ENCODE data around the gene BRCA2. TPM values are rescaled to one million over a fixed set of nuclear protein-coding genes. Genes with fewer than 3 reads are reported as not detected.
"Not testable (repeated sequence)": the region's sequence is repeated elsewhere in the genome, so short reads cannot be mapped to it uniquely, and the experiment has no call there.

BRCA2 gene
- polyA plus RNA-seq, 10 donors, result 1.5 to 7.5 (median 3.0) TPM

DNA sequence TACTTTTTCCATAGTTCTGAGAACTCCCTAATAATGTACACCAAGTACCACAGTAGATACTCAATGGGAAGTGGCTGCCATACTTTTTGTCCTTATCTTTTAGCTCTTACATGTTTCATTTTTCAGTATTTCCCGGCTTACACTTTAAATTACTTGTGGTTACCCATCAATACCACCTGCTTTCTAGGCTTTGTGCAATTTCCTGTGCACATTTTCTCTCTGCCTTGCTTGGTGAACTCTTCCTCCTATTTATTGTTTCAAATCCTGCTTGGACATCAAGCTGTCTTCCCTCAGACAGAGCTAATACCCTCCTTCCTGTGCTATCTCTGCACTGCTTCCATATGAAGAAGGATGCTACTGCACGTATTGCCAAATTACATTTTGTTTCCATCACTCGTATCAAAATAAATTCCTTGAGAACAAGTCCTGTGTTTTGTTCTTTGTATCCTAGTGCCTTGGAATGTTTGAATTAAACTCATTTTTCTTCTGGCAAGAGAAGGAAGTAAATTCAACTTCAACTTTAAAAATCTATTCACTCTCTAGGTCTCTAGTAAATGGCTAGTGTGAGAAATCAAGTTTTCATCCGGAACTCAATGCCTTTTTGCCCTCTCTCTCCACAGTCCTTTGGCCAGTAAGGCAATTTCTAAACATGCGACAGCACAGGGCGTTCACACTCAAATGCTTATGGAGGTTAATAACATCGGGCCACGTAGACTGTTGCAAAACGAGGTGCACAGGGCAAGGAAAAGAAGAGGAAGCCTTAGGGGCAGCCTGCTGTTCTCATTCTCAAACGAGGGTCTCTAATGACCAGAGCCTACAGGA is 5.8 kb upstream of the BRCA2 start:
- DNase-seq, result peak; percentile 11 to 54 (median 36)

DNA sequence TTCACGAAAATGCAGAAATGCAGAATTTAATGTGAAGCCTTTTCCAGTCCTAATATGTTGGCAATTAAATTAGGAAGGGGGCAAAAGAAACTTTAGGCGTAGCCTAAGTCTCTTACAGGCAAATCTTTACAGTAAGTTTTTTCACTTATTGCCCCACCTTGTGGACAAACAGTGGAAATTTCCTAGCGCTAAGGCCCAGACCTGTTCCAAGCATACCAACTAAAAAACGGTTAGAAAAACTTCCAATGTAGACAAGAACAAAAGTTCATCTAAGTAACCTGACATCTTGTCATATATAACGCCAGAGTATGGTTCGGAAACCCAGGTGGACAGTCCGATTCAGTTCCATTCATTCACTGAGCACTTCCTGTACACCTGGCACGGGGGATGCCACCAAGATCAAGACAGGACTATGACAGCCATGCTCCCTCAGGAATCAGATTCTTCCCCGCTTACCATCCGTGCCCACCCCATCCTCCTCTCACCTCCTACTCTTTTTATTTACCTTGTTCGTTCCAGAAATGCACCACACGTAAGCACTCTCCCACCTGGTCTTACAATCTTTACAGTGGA is 5.1 kb upstream of the BRCA2 start:
- DNase-seq, result peak; percentile 45 to 75 (median 63)

- DNase-seq, result no peak
These were observed 4.0 kb upstream of the BRCA2 start for GRCh38 chr13:32311188-32311897.

- DNase-seq, result peak in 1 of 3 donors; percentile 35
These were observed 754 bp upstream of the BRCA2 start for GRCh38 chr13:32314271-32315237.

DNA sequence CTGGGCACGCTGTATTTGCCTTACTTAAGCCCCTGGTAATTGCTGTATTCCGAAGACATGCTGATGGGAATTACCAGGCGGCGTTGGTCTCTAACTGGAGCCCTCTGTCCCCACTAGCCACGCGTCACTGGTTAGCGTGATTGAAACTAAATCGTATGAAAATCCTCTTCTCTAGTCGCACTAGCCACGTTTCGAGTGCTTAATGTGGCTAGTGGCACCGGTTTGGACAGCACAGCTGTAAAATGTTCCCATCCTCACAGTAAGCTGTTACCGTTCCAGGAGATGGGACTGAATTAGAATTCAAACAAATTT is 676 bp downstream of the BRCA2 start:
- no peak for DNase-seq

DNA sequence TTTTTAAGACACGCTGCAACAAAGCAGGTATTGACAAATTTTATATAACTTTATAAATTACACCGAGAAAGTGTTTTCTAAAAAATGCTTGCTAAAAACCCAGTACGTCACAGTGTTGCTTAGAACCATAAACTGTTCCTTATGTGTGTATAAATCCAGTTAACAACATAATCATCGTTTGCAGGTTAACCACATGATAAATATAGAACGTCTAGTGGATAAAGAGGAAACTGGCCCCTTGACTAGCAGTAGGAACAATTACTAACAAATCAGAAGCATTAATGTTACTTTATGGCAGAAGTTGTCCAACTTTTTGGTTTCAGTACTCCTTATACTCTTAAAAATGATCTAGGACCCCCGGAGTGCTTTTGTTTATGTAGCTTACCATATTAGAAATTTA is 1.2 kb downstream of the BRCA2 start:
- peak in 1 of 3 donors; percentile 2 for DNase-seq

- no peak for DNase-seq
These were observed 2.6 kb downstream of the BRCA2 start for GRCh38 chr13:32317716-32318465.

DNA sequence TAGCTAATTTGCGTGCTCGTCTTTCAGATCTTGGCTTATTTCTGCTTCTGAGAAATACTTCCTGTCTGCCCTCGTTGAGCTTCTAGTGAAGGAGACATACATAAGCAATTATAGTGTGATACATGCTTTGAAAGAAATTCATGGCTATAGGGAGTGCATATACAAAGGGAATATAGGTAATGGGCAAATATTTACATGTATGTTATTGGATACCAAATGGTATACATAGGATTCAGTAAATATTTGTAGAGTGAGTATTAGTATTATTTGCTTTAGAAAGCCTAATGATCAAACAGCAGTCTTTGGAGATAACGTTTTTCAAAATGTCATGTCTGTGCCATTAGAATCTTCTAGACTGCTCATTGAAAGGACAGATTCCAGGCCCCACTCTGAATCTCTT is 5.2 kb downstream of the BRCA2 start:
- no peak for DNase-seq

GRCh38 chr13:32323912-32324311 is 8.6 kb downstream of the BRCA2 start:
- peak in 1 of 3 donors; percentile 41 for DNase-seq

GRCh38 chr13:32330441-32330840 is 15.1 kb downstream of the BRCA2 start:
- peak in 1 of 3 donors; percentile 28 for DNase-seq

DNA sequence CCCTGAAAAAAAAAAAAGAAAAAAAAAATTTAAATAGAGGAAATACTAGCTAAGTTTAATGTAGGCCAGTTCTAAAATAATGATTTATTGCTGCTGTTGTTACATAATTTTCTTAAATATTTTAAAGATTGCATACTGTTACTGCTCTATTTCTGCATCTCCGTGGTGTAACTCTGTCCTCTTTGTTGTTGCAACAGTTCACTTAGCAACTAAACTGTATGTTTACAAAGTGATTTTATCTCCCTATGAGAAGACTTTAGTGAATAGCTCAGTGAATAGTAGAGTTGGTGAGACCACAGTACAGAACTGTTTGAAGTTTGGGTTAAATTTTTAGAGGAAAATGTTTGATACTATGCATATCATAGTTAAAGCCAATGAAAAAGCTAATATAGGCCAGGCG is 19.4 kb downstream of the BRCA2 start:
- DNase-seq, result no peak

GRCh38 chr13:32340914-32341313 is 25.6 kb downstream of the BRCA2 start:
- no peak for DNase-seq

GRCh38 chr13:32347651-32348050 is 32.3 kb downstream of the BRCA2 start:
- DNase-seq, result no peak

- not testable (repeated sequence) for DNase-seq
These were observed 35.6 kb downstream of the BRCA2 start for GRCh38 chr13:32350839-32351441.

GRCh38 chr13:32354040-32354439 is 38.7 kb downstream of the BRCA2 start:
- DNase-seq, result no peak

DNA sequence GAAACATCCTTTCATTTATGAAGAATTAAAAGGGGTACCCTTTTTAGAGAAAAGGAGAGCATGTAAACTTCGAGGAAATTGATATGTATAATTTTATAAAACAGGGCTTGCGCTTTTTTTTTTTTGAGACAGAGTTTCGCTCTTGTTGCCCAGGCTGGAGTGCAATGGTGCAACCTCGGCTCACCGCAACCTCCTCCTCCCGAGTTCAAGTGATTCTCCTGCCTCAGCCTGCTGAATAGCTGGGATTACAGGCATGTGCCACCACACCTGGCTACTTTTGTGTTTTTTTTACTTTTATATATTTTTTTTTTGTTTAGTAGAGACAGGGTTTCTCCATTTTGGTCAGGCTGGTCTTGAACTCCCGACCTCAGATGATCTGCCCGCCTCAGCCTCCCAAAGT is 40.6 kb downstream of the BRCA2 start:
- not testable (repeated sequence) for DNase-seq

- no peak for DNase-seq
These were observed 47.3 kb downstream of the BRCA2 start for GRCh38 chr13:32362574-32362973.

- no peak for DNase-seq
These were observed 55.5 kb downstream of the BRCA2 start for GRCh38 chr13:32370805-32371204.

GRCh38 chr13:32376642-32377415 is 61.5 kb downstream of the BRCA2 start:
- no peak for DNase-seq

GRCh38 chr13:32378012-32378411 is 62.7 kb downstream of the BRCA2 start:
- no peak for DNase-seq
